GM23338 (cell line): ENCODE results near the gene PTPRR. TPM values are rescaled to one million over a fixed set of nuclear protein-coding genes. Genes with fewer than 3 reads are reported as not detected.
A peak's percentile ranks its signal among the peaks of the same experiment; 100 is the strongest.

Experiments
- ATAC-seq: fragments of 200-7000 bp; cut with Tn5 transposase; 3 replicates; pipeline ENCODE4 v1.9.1; 2020
- DNase-seq: peaks from one replicate; pipeline ENCODE4 v3.0.0-alpha.2; 2015; ENCODE audit warnings: low spot score
- H2AFZ ChIP-seq: fragments of 200-600 bp; sonication (generic); 2 replicates; pipeline ENCODE4 v1.8.0; 2016; ENCODE audit warnings: antibody characterized with exemption, mild to moderate bottlenecking, moderate library complexity
- H3F3A ChIP-seq: fragments of 200-600 bp; sonication (generic); replicated peaks from 2 replicates; pipeline ENCODE4 v1.8.0; 2017; ENCODE audit warnings: antibody characterized with exemption, mixed run types, low read depth
- H3K27ac ChIP-seq: fragments of 200-600 bp; sonication (generic); 2 replicates; pipeline ENCODE4 v1.6.1; 2016; ENCODE audit warnings: low read depth
- H3K27me3 ChIP-seq: fragments of 200-600 bp; sonication (generic); 2 replicates; pipeline ENCODE4 v1.8.0; 2016; ENCODE audit warnings: mild to moderate bottlenecking, mixed run types, moderate library complexity; ENCODE audit not compliant: insufficient read depth
- H3K36me3 ChIP-seq: fragments of 200-600 bp; sonication (generic); 2 replicates; pipeline ENCODE4 v1.8.0; 2016; ENCODE audit warnings: mild to moderate bottlenecking; ENCODE audit not compliant: insufficient read depth
- H3K4me1 ChIP-seq: fragments of 200-600 bp; sonication (generic); 2 replicates; pipeline ENCODE4 v1.8.0; 2016; ENCODE audit warnings: mild to moderate bottlenecking, moderate library complexity; ENCODE audit not compliant: insufficient read depth
- H3K4me2 ChIP-seq: fragments of 200-600 bp; sonication (generic); 2 replicates; pipeline ENCODE4 v1.7.1; 2017; ENCODE audit warnings: mixed run types
- H3K4me3 ChIP-seq: fragments of 200-600 bp; sonication (generic); 2 replicates; pipeline ENCODE4 v1.6.1; 2016; ENCODE audit warnings: mixed run types
- H3K79me2 ChIP-seq: fragments of 200-600 bp; sonication (generic); replicated peaks from 2 replicates; pipeline ENCODE4 v1.8.0; 2017; ENCODE audit warnings: mild to moderate bottlenecking; ENCODE audit not compliant: insufficient read depth
- H3K9me2 ChIP-seq: fragments of 200-600 bp; sonication (generic); 2 replicates; pipeline ENCODE4 v1.8.0; 2017; ENCODE audit not compliant: insufficient read depth
- H4K20me1 ChIP-seq: fragments of 200-600 bp; sonication (generic); replicated peaks from 2 replicates; pipeline ENCODE4 v1.8.0; 2017; ENCODE audit warnings: mild to moderate bottlenecking; ENCODE audit not compliant: insufficient read depth
- H3K27ac Mint-ChIP-seq: 2 replicates; pipeline ENCODE4 v1.8.0; 2020; ENCODE audit warnings: inconsistent platforms, mild to moderate bottlenecking, moderate library complexity, mixed read lengths
- H3K27me3 Mint-ChIP-seq: 3 replicates; pipeline ENCODE4 v1.8.0; 2022; ENCODE audit warnings: low read depth, mild to moderate bottlenecking, moderate library complexity, mixed read lengths, inconsistent platforms; ENCODE audit not compliant: insufficient read depth, poor library complexity
- H3K36me3 Mint-ChIP-seq: 3 replicates; pipeline ENCODE4 v1.8.0; 2021; ENCODE audit warnings: low read depth, mild to moderate bottlenecking, inconsistent platforms, moderate library complexity, mixed read lengths
- H3K4me1 Mint-ChIP-seq: 3 replicates; pipeline ENCODE4 v1.8.0; 2020; ENCODE audit warnings: mild to moderate bottlenecking, inconsistent platforms, mixed read lengths
- H3K4me3 Mint-ChIP-seq: 3 replicates; pipeline ENCODE4 v1.8.0; 2021; ENCODE audit warnings: moderate library complexity, mild to moderate bottlenecking, inconsistent platforms, mixed read lengths
- H3K9me3 Mint-ChIP-seq: 3 replicates; pipeline ENCODE4 v1.8.0; 2020; ENCODE audit warnings: moderate library complexity, mild to moderate bottlenecking, inconsistent platforms, mixed read lengths
- CREB1 ChIP-seq: fragments of 250-450 bp; sonication (Bioruptor Pico); IDR thresholded peaks from 2 replicates; pipeline ENCODE4 v1.5.0; 2020; ENCODE audit warnings: low read depth, mild to moderate bottlenecking, moderate library complexity
- EZH2phosphoT487 ChIP-seq: fragments of 200-600 bp; sonication (generic); IDR thresholded peaks from one replicate; pipeline ENCODE4 v1.8.1; 2018; ENCODE audit warnings: antibody characterized with exemption; ENCODE audit not compliant: unreplicated experiment
- JUNB ChIP-seq: IDR thresholded peaks from one replicate; pipeline ENCODE4 v1.6.1; 2016; ENCODE audit warnings: antibody characterized with exemption; ENCODE audit not compliant: unreplicated experiment
- NANOG ChIP-seq: IDR thresholded peaks from 2 replicates; pipeline ENCODE4 v1.6.1; 2016; ENCODE audit warnings: antibody characterized with exemption, borderline replicate concordance
- POLR2AphosphoS5 ChIP-seq: IDR thresholded peaks from 2 replicates; pipeline ENCODE4 v1.6.1; 2016; ENCODE audit warnings: antibody characterized with exemption, low read depth
- STAT1 ChIP-seq: IDR thresholded peaks from one replicate; pipeline ENCODE4 v1.6.1; 2016; ENCODE audit warnings: antibody characterized with exemption; ENCODE audit not compliant: unreplicated experiment
- ZNF114 ChIP-seq: fragments of 250-450 bp; sonication (Bioruptor Pico); IDR thresholded peaks from 2 replicates; pipeline ENCODE4 v1.5.0; 2020; ENCODE audit warnings: mild to moderate bottlenecking, moderate library complexity
- polyA plus RNA-seq: library from polyadenylated mRNA; unstranded; fragments of >200 nt; fragmentation: Nextera tagmentation; extraction: Ambion mirVana; gene quantifications from 2 replicates; pipeline ENCODE4 v1.2.1, GENCODE V29; 2016
- total RNA-seq: library from RNA; depleted of rRNA; stranded (reverse); fragments of >200 nt; shearing (Covaris generic); gene quantifications from 2 replicates; pipeline ENCODE4 v1.2.3, GENCODE V29; 2014
- TF ChIP-seq, protein P1 (sequence below): IDR thresholded peaks from 2 replicates; pipeline ENCODE4 v1.6.1; 2016; ENCODE audit warnings: antibody characterized with exemption
- TF ChIP-seq, protein P2 (sequence below): fragments of 250-450 bp; sonication (Bioruptor Pico); IDR thresholded peaks from 2 replicates; pipeline ENCODE4 v1.5.0; 2020; ENCODE audit warnings: mild to moderate bottlenecking, moderate library complexity

Gene PTPRR
- total and polyA plus RNA-seq, 2 experiments from 2014 or later = 0.26 to 0.76 TPM

DNA sequence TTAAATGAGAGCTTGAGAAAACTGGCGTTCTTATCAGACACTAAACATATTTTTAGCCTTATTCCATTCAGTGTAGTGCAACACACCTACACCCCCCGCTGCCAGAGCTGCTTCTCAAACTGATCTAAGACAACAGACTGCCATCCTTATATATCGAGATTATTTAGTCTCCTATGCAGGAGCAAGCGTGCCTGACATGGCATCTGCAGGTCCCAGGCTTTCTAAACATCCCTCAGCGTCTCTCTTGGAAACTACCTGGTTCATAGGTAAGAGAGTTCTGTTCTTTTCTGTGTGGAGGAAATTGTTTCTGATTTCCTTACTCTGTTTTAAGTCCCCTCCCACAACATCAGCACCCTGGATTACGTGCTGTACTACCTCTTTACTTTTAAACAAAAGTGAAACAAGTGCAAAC, 166.2 kb downstream of the PTPRR start:
- Histone ChIP-seq H3K4me1 (peaks cover 42% of the 10 kb centered on the region), H3K9me2 (no peaks in the 10 kb centered on the region), H3K4me2 (no peak overlapping the region), H3F3A (no peaks in the 10 kb centered on the region), H3K79me2 (no peaks in the 10 kb centered on the region), H3K27ac (no peak overlapping the region), H3K36me3 (no peaks in the 10 kb centered on the region), H3K27me3 (no peaks in the 10 kb centered on the region), H2AFZ (peak overlapping the region; percentile 23; the same call in 1 of the 2 replicates), H4K20me1 (no peaks in the 10 kb centered on the region), H3K4me3 (no peak overlapping the region)
- H3K36me3 Mint-ChIP-seq = no peaks in the 10 kb centered on the region
- peaks cover 6% of the 10 kb centered on the region for H3K27me3 Mint-ChIP-seq
- peaks cover 44% of the 10 kb centered on the region for H3K4me1 Mint-ChIP-seq
- H3K4me3 Mint-ChIP-seq = no peak overlapping the region
- no peaks in the 10 kb centered on the region for H3K9me3 Mint-ChIP-seq
- no peak for ATAC-seq
- H3K27ac Mint-ChIP-seq = peak overlapping the region; percentile 64; the same call in 1 of the 2 replicates
- DNase-seq = no peak
- TF ChIP-seq NANOG = no peak
- TF ChIP-seq, protein P1, sequence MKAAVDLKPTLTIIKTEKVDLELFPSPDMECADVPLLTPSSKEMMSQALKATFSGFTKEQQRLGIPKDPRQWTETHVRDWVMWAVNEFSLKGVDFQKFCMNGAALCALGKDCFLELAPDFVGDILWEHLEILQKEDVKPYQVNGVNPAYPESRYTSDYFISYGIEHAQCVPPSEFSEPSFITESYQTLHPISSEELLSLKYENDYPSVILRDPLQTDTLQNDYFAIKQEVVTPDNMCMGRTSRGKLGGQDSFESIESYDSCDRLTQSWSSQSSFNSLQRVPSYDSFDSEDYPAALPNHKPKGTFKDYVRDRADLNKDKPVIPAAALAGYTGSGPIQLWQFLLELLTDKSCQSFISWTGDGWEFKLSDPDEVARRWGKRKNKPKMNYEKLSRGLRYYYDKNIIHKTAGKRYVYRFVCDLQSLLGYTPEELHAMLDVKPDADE = no peak
- TF ChIP-seq CREB1 (CRISPR knock-in tag) = no peak
- no peak for TF ChIP-seq ZNF114 (CRISPR knock-in tag)
- TF ChIP-seq STAT1 = no peak
- TF ChIP-seq JUNB = no peak
- TF ChIP-seq, protein P2, sequence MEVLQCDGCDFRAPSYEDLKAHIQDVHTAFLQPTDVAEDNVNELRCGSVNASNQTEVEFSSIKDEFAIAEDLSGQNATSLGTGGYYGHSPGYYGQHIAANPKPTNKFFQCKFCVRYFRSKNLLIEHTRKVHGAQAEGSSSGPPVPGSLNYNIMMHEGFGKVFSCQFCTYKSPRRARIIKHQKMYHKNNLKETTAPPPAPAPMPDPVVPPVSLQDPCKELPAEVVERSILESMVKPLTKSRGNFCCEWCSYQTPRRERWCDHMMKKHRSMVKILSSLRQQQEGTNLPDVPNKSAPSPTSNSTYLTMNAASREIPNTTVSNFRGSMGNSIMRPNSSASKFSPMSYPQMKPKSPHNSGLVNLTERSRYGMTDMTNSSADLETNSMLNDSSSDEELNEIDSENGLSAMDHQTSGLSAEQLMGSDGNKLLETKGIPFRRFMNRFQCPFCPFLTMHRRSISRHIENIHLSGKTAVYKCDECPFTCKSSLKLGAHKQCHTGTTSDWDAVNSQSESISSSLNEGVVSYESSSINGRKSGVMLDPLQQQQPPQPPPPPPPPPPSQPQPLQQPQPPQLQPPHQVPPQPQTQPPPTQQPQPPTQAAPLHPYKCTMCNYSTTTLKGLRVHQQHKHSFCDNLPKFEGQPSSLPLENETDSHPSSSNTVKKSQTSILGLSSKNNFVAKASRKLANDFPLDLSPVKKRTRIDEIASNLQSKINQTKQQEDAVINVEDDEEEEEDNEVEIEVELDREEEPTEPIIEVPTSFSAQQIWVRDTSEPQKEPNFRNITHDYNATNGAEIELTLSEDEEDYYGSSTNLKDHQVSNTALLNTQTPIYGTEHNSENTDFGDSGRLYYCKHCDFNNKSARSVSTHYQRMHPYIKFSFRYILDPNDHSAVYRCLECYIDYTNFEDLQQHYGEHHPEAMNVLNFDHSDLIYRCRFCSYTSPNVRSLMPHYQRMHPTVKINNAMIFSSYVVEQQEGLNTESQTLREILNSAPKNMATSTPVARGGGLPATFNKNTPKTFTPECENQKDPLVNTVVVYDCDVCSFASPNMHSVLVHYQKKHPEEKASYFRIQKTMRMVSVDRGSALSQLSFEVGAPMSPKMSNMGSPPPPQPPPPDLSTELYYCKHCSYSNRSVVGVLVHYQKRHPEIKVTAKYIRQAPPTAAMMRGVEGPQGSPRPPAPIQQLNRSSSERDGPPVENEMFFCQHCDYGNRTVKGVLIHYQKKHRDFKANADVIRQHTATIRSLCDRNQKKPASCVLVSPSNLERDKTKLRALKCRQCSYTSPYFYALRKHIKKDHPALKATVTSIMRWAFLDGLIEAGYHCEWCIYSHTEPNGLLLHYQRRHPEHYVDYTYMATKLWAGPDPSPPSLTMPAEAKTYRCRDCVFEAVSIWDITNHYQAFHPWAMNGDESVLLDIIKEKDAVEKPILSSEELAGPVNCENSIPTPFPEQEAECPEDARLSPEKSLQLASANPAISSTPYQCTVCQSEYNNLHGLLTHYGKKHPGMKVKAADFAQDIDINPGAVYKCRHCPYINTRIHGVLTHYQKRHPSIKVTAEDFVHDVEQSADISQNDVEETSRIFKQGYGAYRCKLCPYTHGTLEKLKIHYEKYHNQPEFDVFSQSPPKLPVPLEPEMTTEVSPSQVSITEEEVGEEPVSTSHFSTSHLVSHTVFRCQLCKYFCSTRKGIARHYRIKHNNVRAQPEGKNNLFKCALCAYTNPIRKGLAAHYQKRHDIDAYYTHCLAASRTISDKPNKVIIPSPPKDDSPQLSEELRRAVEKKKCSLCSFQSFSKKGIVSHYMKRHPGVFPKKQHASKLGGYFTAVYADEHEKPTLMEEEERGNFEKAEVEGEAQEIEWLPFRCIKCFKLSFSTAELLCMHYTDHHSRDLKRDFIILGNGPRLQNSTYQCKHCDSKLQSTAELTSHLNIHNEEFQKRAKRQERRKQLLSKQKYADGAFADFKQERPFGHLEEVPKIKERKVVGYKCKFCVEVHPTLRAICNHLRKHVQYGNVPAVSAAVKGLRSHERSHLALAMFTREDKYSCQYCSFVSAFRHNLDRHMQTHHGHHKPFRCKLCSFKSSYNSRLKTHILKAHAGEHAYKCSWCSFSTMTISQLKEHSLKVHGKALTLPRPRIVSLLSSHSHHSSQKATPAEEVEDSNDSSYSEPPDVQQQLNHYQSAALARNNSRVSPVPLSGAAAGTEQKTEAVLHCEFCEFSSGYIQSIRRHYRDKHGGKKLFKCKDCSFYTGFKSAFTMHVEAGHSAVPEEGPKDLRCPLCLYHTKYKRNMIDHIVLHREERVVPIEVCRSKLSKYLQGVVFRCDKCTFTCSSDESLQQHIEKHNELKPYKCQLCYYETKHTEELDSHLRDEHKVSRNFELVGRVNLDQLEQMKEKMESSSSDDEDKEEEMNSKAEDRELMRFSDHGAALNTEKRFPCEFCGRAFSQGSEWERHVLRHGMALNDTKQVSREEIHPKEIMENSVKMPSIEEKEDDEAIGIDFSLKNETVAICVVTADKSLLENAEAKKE (CRISPR knock-in tag) = no peak
- TF ChIP-seq POLR2AphosphoS5 = no peak
- no peak for TF ChIP-seq EZH2phosphoT487
